GM19395 (cell line): ENCODE results near the gene MUC6.

Source experiments
- ATAC-seq: cut with Tn5 transposase; IDR thresholded peaks from one replicate; pipeline ENCODE4 v1.9.1; 2021; ENCODE audit warnings: mild to moderate bottlenecking, moderate library complexity; ENCODE audit not compliant: unreplicated experiment

The MUC6 gene

GRCh38 chr11:971092-971690 lies 65.3 kb downstream of the MUC6 start:
- ATAC-seq: no peak

GRCh38 chr11:970319-970871 lies 66.1 kb downstream of the MUC6 start:
- ATAC-seq: no peak

DNA sequence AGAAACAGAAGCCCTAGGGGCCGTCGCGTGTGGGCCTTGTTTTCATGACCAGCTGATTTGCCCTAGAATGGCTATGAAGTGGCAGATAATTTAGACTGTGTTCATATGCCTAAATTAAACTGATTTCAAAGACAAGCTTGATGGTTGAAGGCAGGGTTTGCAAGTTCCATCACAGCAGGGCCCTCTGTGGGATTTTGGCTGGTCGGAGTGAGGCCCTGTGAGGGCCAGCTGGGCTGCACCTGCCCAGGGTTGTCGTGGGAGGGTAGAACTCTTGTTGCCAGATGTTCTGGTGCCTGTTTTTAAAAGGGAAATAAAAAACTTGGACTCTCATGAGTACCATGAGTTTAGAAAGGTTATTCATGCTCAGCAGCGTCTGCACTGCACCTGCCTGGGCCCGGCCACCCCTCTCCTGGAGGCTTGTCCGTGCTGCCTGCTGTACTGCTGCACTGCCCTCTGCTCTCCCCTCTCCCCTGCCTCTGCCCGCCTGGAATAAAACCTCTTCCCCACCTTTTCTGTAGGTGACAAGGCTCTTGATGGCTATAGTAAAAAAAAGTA lies 66.8 kb downstream of the MUC6 start:
- no peak for ATAC-seq

DNA sequence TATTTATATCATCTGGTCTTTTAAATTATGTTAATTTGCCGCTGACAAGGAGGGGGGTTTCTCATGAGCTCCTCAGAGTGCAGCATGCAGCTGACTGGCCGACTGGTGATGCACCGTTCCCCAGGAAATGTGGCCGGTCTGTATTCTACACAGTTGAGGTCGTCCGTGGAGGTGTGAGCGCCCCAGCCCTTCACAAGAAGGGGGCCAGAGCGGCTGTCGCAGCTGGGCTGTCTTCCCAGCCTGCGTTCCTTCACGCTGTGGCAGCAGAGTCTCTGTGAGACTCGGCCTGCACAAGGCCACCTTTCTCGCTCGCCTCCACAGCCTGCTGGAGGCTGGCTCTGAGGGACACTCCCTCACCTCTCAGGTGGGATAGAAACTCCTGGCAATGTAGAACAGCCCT lies 67.7 kb downstream of the MUC6 start:
- ATAC-seq: no peak

- no peak for ATAC-seq
These were observed 68.3 kb downstream of the MUC6 start for GRCh38 chr11:967995-968751.

GRCh38 chr11:965206-965775 lies 71.2 kb downstream of the MUC6 start:
- ATAC-seq: no peak

- ATAC-seq: no peak
These were observed 72.7 kb downstream of the MUC6 start for GRCh38 chr11:963852-964251.
